Esophagus muscularis mucosa (tissue), 4 donors: ENCODE data around the gene FGFBP1.

ENCODE experiments used
- EP300 ChIP-seq: sonication (generic); formaldehyde crosslinking; IDR thresholded peaks from one replicate; pipeline ENCODE4 v1.6.1; 2017; ENCODE audit warnings: antibody characterized with exemption
- POLR2A ChIP-seq: fragments of 450-650 bp; IDR thresholded peaks from one replicate; pipeline ENCODE4 v1.6.1; 2017; ENCODE audit warnings: antibody characterized with exemption, moderate library complexity, mild to moderate bottlenecking, low read depth
- POLR2AphosphoS5 ChIP-seq, 2 donors: sonication (generic); formaldehyde crosslinking; IDR thresholded peaks; one replicate each; pipeline ENCODE4 v1.6.1; 2017; ENCODE audit warnings: antibody characterized with exemption in 2 of 2
- TF ChIP-seq, protein P1 (sequence below), 3 experiments: fragments of 200-600 bp in 2 of 3; fragments of 450-650 bp in 1 of 3; sonication (generic) in 2 of 3; IDR thresholded peaks; one replicate each; pipeline ENCODE4 v1.5.1; 2017 to 2019; ENCODE audit warnings: antibody characterized with exemption in 3 of 3, mild to moderate bottlenecking in 2 of 3, moderate library complexity in 1 of 3

DNA sequence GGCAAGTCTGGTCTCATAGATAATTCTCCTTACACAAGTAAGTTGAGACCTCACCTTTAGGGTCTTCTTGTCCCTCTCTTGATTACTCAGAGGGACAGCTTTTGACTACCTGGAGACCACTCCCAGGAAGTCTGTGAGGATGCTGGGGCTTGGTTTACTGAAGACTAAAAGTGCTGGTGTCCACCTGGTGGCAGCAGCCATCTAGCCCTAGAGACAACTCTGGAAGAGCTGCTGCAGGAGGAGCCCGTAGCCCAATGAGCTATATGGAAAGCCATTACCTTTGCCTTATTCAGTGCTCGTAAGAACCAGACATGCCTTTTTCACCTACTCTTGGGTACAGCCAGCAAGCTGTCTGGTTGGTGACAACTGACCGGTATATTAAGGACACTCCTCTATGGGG lies 17.1 kb upstream of the FGFBP1 start:
- TF ChIP-seq, protein P1, sequence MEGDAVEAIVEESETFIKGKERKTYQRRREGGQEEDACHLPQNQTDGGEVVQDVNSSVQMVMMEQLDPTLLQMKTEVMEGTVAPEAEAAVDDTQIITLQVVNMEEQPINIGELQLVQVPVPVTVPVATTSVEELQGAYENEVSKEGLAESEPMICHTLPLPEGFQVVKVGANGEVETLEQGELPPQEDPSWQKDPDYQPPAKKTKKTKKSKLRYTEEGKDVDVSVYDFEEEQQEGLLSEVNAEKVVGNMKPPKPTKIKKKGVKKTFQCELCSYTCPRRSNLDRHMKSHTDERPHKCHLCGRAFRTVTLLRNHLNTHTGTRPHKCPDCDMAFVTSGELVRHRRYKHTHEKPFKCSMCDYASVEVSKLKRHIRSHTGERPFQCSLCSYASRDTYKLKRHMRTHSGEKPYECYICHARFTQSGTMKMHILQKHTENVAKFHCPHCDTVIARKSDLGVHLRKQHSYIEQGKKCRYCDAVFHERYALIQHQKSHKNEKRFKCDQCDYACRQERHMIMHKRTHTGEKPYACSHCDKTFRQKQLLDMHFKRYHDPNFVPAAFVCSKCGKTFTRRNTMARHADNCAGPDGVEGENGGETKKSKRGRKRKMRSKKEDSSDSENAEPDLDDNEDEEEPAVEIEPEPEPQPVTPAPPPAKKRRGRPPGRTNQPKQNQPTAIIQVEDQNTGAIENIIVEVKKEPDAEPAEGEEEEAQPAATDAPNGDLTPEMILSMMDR (IDR thresholded peaks at IDR 0.05): peak in 1 of 3 experiments; percentile 12
- TF ChIP-seq POLR2AphosphoS5 (IDR thresholded peaks at IDR 0.05) (no peak), EP300 (no peak), POLR2A (no peak)
